Activated T-cell treated with anti-CD3 and anti-CD28 coated beads, Interleukin-2, amount 50 U/mL, for 4 hours (primary cell): ENCODE results near the gene ELMOD3. TPM values are rescaled to one million over a fixed set of nuclear protein-coding genes. Genes with fewer than 3 reads are reported as not detected.

Experiments used
- ATAC-seq, 2 donors: fragments of 200-7000 bp; cut with Tn5 transposase; one replicate each; pipeline ENCODE4 v1.10.0; 2021
- DNase-seq: peaks from one replicate; pipeline ENCODE4 v3.0.0-alpha.2; 2020
- H3K27me3 Mint-ChIP-seq: one replicate; pipeline ENCODE4 v1.8.0; 2021; ENCODE audit warnings: low read depth, mixed read lengths
- H3K36me3 Mint-ChIP-seq: one replicate; pipeline ENCODE4 v1.8.0; 2022; ENCODE audit warnings: mixed read lengths; ENCODE audit not compliant: insufficient read depth
- H3K4me1 Mint-ChIP-seq: one replicate; pipeline ENCODE4 v1.8.0; 2021; ENCODE audit warnings: low read depth, mixed read lengths
- H3K4me3 Mint-ChIP-seq: one replicate; pipeline ENCODE4 v1.8.0; 2021; ENCODE audit warnings: mild to moderate bottlenecking, moderate library complexity, mixed read lengths
- H3K9me3 Mint-ChIP-seq: one replicate; pipeline ENCODE4 v1.8.0; 2021; ENCODE audit warnings: mixed read lengths
- total RNA-seq, 3 donors: library from RNA; stranded (reverse); gene quantifications; one replicate each; pipeline ENCODE4 v1.2.1, GENCODE V29; 2021

ELMOD3 gene
- total RNA-seq, 3 donors from 2014 or later, result 5.5 to 9.9 (median 8.8) TPM

DNA sequence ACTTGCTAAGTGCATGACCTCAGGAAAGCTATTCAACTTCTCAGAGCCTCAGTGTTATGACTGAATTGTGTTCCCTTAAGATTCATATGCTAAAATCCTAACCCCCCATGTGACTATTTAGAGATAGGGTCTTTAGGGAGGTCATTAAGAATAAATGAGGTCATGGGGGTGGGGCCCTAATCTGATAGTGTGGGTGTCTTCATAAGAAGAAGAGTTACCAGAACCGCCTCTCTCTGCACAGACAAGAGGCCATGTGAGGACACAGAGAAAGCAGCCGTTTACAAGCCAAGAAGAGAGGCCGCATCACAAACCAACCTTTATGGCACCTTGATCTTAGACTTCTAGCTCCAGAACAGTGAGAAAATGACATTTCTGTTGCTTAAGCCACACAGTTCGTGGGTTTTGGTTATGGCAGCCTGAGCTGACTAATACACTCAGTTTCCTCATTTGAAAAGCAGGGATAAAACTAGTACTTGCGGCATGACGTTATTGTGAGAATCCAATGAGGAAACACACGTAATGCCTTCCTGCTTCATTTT, 73.8 kb downstream of the ELMOD3 start:
- no peak for ATAC-seq
- Mint-ChIP-seq H3K9me3 (no peaks in the 10 kb centered on the region), H3K36me3 (no peaks in the 10 kb centered on the region), H3K27me3 (no peaks in the 10 kb centered on the region), H3K4me3 (no peak overlapping the region), H3K4me1 (no peaks in the 10 kb centered on the region)
- no peak for DNase-seq

DNA sequence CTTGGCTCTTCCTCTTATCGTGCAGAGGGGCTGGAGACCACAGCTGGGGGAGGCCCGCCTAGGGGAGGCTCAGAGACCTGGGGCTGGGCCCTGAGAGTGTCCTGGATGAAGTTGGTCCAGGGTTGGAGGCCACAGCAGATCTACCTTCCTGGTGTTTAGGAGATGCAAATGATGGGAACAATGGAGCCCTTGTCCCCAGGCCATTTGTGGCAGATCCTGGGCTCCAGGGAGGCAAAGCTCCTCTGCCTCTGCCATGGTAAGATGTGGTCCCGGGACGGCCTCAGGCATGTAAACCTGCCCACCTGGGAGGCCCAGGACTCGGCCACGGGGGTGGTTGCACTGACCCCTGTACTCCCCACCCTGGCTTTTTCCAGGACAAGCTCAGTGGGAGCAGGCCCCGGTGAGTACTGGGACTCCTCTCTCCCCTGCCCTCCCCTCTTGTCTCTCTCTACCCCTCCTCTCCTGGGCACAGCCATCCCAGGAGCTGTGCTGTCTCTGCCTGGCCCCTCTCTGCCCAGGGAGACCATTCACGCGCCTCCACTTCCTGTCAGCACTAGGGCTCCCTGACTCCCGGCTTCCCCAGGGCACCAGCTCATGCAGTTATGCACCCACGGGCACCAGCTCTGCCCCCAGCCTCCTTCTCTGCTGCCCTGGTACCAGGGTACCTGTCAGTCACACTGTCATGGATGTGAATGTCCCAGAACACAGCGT, 74.8 kb downstream of the ELMOD3 start:
- ATAC-seq, result peak; percentile 11 to 20
- no peak for DNase-seq
- Mint-ChIP-seq H3K4me1 (no peaks in the 10 kb centered on the region), H3K36me3 (no peaks in the 10 kb centered on the region), H3K9me3 (no peaks in the 10 kb centered on the region), H3K27me3 (no peaks in the 10 kb centered on the region), H3K4me3 (no peak overlapping the region)

DNA sequence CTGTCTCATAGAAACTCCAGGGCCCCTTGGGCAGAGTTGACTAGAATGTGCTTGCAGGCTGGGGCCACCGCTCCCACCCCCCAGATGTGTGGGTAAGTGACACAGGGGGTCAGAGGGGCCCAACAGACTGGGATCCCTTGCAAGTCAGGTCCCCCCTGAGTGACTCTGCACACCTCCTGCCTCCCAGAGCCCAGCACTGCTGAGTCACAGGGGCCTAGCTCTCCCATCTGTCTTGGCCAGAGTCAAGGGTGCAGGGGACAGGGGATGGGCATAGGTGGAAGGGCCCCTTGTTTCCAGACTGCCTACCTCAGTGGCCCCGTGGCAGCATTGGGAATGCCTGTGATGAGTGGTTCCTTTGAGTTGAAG, 75.3 kb downstream of the ELMOD3 start:
- Mint-ChIP-seq H3K27me3 (no peaks in the 10 kb centered on the region), H3K4me1 (no peaks in the 10 kb centered on the region), H3K9me3 (no peaks in the 10 kb centered on the region), H3K4me3 (no peak overlapping the region), H3K36me3 (no peaks in the 10 kb centered on the region)
- ATAC-seq, result no peak
- DNase-seq, result no peak

DNA sequence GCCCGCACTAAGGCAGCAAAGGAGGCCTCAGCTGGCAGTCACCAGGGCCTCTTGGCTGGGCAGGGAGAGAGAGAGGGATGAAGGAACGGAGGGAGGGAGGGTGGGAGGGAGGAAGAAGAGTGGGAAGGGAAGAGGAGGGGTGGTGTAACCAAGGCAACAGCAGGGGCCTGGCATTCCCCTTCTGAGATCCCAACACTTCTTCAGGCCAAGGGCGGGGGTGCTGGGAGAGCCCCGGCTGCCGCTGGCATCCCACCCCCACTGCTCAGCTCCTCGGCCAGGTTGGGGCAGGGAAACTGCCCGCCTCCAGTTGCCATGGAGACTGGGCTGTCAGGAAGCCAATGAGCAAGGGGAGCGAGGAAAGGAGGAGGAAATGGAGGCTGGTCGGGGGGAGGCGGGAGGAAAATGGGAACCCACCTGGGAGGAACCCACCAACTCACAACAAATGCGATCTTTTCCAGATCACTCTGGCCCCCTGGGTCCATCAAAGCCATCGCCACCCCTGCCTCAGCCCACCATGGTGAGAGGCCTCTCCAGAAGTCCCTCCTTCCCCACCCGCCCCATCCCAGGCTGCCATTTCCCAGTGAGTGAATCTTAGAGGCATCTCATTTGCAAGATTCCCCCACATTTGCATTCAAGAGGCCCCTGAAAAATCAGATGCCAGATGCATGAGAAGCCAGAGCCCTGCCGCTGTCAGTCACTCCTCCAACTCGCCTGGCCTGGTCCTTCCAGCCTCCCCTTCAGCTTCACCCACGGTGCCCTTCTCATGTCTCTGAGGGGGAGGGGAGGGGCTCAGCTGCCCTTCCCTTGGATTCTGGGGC, 76.4 kb downstream of the ELMOD3 start:
- Mint-ChIP-seq H3K36me3 (no peaks in the 10 kb centered on the region), H3K9me3 (no peaks in the 10 kb centered on the region), H3K27me3 (no peaks in the 10 kb centered on the region), H3K4me1 (peaks cover 1% of the 10 kb centered on the region), H3K4me3 (no peak overlapping the region)
- ATAC-seq, result no peak
- DNase-seq, result no peak

DNA sequence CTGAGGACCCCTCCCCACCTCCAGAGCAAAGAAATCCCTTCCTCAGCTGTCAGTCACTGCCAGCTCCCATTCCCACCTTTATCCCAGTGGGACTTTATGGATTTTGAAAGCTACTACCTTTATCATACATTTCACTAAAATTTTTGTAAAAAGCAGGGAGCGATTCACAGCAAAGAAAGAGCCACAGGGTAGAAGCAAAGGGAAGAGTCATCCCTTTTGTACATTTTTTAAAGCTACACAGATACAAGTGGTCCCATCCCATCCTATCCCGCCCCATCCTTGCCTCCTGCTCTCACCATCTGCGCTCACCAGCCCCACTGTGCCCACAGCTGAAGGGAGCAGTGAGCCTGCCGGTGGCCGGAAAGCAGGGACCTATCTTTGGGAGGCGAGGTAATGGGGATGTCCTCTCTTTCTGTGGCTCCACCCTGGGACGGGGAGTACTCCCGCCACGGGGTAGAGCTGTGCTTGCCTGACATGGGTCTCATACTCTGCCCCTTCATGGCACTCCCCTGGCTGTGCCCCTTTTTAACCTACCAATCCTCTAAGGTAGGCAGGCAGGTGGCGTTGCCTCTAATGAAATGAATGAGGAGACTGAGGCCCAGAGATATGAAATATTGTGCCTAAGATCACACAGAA, 77.1 kb downstream of the ELMOD3 start:
- H3K9me3 Mint-ChIP-seq, result no peaks in the 10 kb centered on the region
- peaks cover 1% of the 10 kb centered on the region for H3K4me1 Mint-ChIP-seq
- no peak for DNase-seq
- no peaks in the 10 kb centered on the region for H3K27me3 Mint-ChIP-seq
- no peak overlapping the region for H3K4me3 Mint-ChIP-seq
- H3K36me3 Mint-ChIP-seq, result no peaks in the 10 kb centered on the region
- ATAC-seq, result no peak

DNA sequence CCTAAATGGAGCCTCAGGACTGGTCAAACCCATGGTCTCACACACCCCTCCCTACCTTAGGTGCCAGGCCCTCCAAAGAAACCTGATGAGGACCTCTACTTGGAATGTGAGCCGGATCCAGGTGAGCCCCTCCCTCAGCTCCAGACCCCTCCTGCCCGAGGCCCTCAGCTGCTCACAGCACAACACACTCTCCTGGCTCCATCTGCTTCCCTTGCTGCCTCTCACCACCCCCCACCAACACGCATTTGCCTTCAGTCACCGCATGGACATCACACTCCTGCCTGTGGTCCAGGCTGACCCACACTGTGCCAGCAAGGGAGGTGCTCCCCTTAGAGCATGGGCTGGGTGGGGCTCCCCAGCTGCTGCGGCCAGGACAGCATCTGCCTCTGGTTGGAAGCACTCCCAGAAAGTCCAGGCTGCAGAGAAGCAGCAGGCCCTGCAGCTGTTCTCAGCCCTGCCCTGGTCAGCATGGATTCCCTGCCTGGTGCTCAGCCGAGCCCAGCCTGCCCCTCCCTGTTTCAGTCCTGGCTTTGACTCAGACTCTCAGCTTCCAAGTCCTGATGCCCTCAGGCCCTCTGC, 79.0 kb downstream of the ELMOD3 start:
- ATAC-seq (no peak), DNase-seq (no peak)
- Mint-ChIP-seq H3K36me3 (no peaks in the 10 kb centered on the region), H3K4me1 (peaks cover 8% of the 10 kb centered on the region), H3K4me3 (no peak overlapping the region), H3K27me3 (no peaks in the 10 kb centered on the region), H3K9me3 (no peaks in the 10 kb centered on the region)

DNA sequence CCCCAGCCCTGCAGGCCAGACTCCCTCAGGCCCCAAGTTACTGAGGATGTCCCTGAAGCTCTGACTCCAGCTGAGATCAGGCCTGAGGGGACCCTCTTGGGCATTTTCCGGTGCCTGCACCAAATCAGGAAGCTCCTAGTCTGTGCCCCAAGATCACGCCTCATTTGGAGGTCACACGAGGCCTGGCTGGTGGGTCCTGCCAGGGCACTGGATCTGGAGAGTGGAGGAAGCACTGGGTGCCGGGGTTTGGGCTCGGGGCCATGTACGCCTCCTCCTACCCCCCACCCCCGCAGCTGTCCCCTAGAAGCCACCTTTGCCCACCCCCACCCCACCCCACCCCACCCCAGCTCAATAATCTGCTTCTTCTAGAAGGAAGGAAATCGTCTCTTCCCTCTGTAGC, 80.1 kb downstream of the ELMOD3 start:
- no peaks in the 10 kb centered on the region for H3K9me3 Mint-ChIP-seq
- H3K4me3 Mint-ChIP-seq, result no peak overlapping the region
- no peak for ATAC-seq

DNA sequence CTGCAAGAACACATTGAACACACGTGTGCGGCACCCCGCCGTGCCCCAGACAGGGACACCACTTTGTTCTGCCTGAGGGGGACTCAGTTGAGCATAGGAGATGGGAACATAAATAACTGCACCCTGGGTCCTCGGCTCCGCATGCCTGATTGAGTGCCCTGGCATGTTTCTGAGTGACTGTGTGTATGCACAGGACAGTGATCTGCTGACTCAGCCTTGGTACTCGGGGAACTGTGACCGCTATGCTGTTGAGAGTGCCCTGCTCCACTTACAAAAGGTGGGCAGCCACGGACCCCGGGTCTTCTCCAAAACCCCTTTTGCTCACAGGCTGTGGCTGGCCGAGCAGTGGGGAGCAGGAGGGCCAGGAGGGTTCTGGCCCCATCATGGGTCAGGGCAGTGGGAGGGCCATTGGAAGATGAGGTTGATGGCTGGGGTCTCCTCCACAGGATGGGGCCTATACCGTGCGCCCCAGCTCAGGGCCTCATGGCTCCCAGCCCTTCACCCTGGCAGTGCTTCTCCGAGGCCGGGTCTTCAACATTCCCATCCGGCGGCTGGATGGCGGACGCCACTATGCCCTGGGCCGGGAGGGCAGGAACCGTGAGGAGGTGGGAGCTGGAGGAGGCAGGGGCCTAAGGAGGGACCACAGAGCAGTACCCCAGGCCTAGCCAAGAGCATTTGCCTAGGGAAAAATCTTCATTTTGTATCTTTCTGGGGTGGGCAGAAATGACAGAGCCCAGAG, 80.8 kb downstream of the ELMOD3 start:
- ATAC-seq, result no peak
- H3K36me3 Mint-ChIP-seq, result no peaks in the 10 kb centered on the region

More for the DNA sequence above, 80.1 kb downstream of the ELMOD3 start:
- Mint-ChIP-seq H3K27me3 (no peaks in the 10 kb centered on the region), H3K4me1 (peaks cover 17% of the 10 kb centered on the region), H3K36me3 (no peaks in the 10 kb centered on the region)
- no peak for DNase-seq

DNA sequence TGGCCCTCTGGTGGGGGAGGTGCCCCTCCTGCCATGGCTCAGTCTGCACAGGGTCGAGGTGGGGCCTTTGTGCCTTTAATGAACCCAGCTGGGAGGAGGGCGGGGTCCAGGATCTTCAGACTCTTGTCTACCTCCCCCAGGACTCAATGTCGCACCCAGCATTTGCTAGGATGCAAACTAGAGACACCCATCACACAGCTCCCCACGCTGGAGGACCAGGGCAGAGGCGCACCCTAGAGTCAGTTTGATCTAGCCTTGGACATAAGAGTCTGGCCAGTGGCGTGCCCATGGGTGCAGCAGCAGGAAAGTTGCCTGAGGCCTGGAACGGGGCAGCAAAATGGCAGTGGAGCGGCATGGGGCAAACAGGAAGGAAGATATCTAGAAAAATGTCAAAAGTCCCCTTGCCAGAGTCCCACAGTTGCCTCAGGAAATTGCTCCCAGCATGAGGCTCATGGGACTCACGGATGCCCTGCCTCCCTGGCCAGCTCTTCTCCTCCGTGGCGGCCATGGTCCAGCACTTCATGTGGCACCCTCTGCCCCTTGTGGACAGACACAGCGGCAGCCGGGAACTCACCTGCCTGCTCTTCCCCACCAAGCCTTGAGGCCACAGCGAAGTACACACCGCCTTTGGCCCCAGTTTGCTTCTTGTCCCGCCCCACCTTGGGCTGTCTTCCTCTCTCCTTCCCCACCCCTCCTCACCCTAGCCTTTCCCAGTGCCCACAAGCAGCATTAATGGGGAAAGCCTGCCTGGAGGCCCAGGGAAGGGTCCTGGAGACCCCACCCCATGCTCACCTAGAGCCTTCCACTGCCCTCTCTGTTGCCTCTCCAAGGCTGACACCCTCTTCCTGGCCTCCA, 81.6 kb downstream of the ELMOD3 start:
- ATAC-seq (no peak), DNase-seq (no peak)
- H3K4me1 Mint-ChIP-seq, result peaks cover 20% of the 10 kb centered on the region
- H3K9me3 Mint-ChIP-seq, result no peaks in the 10 kb centered on the region
- H3K36me3 Mint-ChIP-seq, result no peaks in the 10 kb centered on the region
- H3K4me3 Mint-ChIP-seq, result no peak overlapping the region
- no peaks in the 10 kb centered on the region for H3K27me3 Mint-ChIP-seq

More for the DNA sequence above, 80.8 kb downstream of the ELMOD3 start:
- DNase-seq, result no peak
- H3K9me3 Mint-ChIP-seq, result no peaks in the 10 kb centered on the region
- no peak overlapping the region for H3K4me3 Mint-ChIP-seq
- H3K27me3 Mint-ChIP-seq, result no peaks in the 10 kb centered on the region
- H3K4me1 Mint-ChIP-seq, result peaks cover 20% of the 10 kb centered on the region

DNA sequence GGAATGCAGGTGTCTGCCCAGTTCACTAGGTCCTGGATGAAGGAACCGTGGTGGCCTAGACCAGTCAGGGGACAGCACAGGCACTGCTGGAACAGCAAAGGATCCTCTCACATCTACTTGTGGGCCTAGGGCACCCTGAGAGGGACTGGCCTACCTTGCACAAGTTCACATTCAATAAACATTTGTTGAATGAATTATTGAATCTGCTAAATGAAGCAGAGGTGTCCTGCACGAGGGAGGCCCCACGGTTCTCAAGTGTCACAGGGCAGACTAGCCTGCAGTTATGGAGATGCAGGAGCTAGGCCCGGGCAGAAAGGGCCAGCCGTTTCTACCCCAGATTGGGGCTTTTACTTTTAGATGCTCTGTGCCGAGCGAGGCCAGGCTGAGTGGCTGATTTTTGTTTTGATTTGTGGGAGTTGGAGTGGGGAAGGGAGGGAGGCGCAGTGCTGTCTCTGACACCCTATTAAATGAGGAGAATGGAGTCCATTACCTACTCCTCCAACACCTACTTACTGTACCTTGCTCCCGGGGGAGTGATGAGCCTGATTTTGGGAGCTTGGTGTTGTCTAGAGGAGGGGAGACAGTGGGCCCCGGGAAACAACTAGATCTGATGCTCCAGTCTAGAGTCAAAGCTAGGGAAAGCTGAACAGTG, 82.4 kb downstream of the ELMOD3 start:
- Mint-ChIP-seq H3K4me1 (peaks cover 20% of the 10 kb centered on the region), H3K36me3 (no peaks in the 10 kb centered on the region), H3K9me3 (no peaks in the 10 kb centered on the region), H3K4me3 (peak overlapping the region; percentile 79), H3K27me3 (no peaks in the 10 kb centered on the region)
- no peak for ATAC-seq
- DNase-seq, result no peak

DNA sequence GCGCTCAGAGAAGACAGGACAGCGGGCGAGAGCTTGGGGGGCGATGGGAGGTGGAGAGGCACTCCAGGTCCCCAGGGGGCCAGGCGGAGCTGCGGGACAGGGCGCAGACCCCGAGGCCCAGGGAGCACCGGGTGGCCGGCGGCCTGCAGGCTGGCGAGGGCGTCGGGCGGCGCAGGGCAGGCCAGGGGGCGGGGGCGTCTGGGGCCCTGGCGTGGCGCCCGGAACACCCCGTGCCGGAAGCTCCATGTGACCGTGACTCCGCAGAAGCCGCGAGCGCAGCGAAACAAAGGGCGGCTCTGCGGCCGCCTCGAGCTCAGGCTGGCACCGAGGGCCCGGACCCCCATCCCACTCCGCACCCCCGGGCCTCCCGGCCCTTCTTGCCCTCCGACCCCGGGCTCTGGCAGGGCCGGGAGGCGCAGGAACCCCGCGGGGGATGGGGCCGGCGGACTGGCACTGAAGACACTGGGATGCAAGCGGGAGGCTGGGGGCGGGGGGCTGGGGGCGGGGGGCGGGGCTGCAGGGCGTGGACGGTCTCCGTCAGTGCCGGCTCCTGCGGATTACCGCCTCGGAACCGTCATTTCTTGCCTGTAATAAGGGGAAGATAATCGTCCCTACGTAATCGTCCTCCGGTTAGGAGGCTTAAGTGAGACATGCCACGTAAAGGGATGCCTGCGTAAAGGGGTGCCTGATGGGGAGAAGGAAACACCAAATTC, 83.1 kb downstream of the ELMOD3 start:
- peak overlapping the region; percentile 79 for H3K4me3 Mint-ChIP-seq
- no peaks in the 10 kb centered on the region for H3K9me3 Mint-ChIP-seq
- DNase-seq (peak; percentile 54), ATAC-seq (peak; percentile 82)
- H3K27me3 Mint-ChIP-seq, result no peaks in the 10 kb centered on the region
- H3K4me1 Mint-ChIP-seq, result peaks cover 20% of the 10 kb centered on the region
- no peaks in the 10 kb centered on the region for H3K36me3 Mint-ChIP-seq
